GM20431 (cell line): ENCODE results near the gene WWC1.

Source experiments
- in situ Hi-C: fragments of 300-500 bp; cut with MseI, MboI; formaldehyde crosslinking; loops from one replicate; pipeline ENCODE4 v1.15.0; 2020; ENCODE audit warnings: low sequenced_read_pairs; ENCODE audit not compliant: unreplicated experiment

Gene WWC1

GRCh38 chr5:168382421-168382820, 91.0 kb downstream of the WWC1 start:
- in situ Hi-C loops: no loop called here

GRCh38 chr5:168390491-168390890, 99.0 kb downstream of the WWC1 start:
- in situ Hi-C loops: no loop called here

DNA sequence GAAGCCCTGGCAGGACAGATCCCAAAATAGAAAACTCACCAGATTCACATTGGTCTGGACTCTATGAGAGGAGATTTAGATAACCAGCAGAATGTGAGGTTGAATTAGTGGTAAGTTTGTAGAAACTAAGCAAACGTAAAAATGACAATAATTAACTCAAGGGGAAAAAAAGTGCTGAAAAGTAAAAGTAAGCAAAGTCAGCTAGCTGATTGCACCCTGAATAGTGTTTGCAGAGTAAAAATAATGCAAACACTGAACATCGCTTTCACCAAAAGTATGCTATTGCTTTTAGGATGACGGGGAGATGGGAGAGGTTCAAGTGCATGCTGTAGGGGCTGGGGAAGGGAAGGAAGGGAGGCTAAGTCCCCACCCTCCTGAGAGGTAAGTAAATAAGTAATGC, 102.3 kb downstream of the WWC1 start:
- in situ Hi-C loops: no loop called here

GRCh38 chr5:168400429-168401220, 109.2 kb downstream of the WWC1 start:
- in situ Hi-C loops: no loop called here

- in situ Hi-C loops: no loop called here
Observed at GRCh38 chr5:168401226-168401625, 109.8 kb downstream of the WWC1 start.

DNA sequence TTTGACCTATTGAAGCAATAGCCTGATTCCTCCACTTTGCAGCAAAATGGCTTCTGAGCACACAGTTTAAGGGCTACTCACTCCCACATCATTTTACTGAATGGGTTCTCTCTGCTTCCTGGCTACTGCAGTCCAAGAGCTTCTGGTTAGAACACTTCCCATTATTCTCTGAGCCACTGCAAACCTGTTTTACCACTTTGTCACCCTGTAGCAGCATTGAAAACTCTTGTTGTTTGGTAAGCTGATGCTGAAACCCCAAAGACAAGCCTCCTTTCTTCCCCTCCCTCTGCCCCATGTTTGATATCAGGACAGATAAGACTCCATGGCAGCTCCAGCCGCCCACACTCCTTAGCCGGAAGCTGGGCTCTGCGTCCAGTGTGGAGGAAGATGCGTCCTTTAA, 110.4 kb downstream of the WWC1 start:
- in situ Hi-C loops: no loop called here

DNA sequence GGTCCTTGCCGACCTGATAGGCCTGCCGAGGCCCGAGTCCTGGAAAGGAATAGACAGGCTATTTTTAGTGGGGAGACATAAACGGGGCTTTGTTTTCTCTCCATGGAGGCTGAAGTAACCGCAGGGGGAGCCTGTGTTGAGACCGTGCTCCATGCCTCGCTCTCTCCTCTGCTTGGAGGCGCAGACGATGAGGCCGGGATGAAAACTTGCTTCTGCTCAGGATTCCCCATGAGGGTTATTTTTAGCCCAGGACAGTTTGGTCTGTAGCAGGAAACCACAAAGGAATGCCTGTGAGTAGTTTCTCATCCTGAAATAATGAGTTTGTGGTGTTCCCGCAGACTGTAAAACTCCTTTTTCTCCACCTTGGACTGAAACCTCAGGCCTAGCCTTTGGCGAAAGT, 112.9 kb downstream of the WWC1 start:
- in situ Hi-C loops: no loop called here

- in situ Hi-C loops: no loop called here
Observed at GRCh38 chr5:168407211-168407610, 115.8 kb downstream of the WWC1 start.

DNA sequence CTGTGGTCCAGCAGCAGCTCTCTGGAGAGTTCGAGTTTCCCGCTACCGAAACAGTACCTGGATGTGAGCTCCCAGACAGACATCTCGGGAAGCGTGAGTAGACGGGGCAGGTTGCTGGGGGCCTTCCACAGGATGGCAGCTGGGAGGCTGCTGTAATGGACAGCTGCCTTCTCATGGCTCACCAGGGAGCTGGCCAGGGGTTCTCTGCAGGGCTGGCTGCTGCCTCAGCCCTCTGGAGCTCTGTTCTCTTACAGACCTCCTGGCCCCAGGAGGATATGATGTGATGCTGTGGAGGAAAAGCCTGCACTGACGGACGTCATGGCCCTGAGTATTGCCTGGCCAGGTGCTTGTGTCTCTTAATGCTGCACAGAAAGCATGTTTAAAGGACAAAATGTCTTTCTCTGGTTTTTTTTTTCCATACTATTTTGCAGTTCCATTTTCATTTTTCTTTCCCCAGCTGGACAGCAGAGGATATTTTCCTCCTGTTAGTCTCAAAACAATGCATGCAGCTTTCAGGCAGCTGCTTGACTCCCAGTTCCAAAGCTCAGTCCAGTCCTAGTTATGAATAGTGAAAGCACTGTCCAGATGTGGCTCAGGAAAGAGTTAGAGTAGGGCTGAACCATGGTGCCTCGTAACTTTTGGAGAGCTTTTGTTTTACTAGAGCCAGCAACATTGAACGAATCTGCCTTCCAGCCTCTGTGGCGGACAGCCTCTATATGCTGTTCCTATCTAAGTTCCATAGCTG, 117.3 kb downstream of the WWC1 start:
- in situ Hi-C loops: no loop called here

DNA sequence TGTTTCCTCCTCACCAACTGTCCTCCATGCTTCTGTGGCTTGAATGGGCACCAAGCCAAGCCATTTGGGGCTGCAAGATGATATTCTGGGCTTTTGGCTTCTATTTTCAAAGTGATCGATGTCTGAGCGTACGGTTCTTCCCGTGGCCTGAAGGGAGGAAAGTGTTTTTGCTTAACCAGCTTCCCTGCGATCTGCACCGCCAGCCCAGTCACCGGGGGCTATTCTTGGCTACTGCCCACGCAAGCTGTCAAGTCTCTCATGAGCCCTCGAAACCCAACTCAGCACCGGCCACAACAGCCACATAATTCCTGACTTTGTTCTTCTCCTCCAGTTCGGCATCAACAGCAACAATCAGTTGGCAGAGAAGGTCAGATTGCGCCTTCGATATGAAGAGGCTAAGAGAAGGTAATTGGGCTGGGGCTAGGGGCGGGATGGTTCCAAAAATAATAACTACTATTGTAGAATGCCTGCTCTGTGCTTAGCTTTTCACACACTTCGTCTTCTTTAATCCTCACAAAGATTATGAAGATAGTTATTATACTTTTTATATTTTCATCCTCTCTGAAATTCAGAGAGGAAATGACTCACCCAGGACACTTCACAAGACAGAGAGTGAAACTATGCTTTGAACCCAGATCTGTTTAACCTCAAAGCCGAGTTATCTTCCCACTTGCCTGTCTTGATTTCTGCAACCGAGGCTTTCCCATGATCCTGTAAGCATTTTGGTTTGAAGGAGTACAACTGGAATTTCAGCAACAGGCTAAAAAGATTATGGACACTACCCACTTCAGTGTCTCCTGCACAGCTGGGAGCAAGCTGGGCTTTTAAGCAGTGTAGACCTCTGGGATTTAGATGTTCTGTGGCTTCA, 118.4 kb downstream of the WWC1 start:
- in situ Hi-C loops: no loop called here

- in situ Hi-C loops: no loop called here
Observed at GRCh38 chr5:168411871-168412270, 120.4 kb downstream of the WWC1 start.

GRCh38 chr5:168413062-168413461, 121.6 kb downstream of the WWC1 start:
- in situ Hi-C loops: no loop called here

DNA sequence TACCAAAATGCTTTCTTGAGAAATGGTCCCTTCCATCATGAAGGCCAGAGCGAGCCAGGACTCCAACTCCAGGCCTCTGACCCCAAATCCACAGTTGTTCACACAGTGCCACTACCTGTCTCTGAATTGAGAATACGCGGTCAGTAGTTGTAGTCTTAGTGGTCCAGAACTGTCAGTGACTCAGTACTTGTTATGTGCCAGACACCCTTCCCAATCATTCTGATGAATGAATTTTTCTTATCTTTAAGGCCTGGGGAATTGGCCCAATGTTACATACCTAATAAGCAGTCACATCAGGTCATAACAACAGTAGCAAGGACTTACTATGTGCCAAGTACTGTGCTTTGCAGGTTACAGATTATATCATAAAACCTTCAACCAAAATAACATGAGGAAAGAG, 122.2 kb downstream of the WWC1 start:
- in situ Hi-C loops: no loop called here

DNA sequence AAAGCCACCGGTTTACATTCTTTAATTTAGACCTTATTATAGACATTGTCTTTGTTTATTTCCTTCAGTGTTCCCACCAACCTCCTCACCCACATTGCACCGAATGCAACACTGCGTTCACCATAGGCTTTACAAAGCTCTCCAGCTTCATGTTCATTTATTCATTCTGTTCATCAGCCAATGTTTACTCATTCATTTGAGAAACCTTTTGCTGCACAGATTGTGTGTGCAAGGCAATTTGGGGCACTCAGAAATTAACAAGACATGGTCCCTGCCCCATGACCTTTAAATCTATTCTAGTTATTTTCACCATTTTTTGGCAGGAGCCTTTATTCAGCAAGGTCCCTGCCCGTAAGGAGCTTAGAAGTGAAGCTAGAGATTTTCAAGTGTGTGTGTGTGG, 124.0 kb downstream of the WWC1 start:
- in situ Hi-C loops: no loop called here

DNA sequence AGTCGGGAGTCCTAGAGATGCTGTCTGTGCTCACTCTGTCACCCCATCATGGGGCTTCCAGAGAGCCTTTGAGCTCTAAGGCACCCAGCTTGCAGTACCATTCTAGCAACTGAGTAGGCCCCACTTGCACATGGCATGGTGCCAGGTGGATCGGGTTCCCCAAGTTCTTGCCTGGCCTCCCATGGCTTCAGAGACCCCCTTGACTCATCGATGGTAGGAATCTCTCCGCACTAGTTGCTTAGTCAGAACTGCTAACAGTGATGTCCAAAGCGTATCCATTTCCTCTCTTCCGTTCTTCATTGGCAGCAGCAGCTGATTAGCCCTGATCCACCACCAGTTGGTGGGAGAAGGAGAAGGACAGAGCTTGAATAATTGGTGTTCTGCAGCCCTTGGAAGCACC, 124.5 kb downstream of the WWC1 start:
- in situ Hi-C loops: no loop called here

DNA sequence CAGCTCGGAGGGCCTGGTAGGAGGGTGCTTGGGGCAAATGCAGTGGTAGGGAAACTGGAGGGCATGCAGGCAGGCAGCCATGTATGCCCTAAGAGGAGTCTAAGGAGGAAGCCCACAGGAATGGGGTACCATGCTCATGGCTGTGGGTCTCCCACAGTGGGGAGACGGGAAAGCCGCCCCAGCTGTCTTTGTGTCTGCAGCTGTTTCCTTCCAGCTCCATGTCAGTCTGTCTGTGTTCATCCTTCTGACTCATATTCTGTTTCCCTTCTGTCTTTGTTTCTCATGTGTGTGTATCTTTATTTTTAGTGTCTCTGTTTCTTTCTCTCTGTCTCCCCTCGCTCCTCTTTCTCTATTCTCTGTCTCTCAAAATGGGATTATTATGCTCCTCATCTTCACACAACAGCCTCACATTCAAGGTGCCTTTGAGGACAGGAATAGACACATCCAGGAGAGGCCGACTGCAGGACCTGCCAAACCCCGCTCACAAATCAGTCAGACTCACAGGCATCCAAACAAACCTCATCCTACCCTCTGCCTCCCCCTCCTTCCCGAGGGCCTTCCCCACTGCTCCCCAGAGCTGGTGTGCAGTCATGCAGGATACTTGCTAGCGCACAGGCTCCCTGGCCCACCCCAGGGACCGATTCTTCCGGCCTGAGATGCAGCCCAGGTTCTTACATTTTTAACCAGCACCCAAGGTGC, 126.4 kb downstream of the WWC1 start:
- in situ Hi-C loops: no loop called here

DNA sequence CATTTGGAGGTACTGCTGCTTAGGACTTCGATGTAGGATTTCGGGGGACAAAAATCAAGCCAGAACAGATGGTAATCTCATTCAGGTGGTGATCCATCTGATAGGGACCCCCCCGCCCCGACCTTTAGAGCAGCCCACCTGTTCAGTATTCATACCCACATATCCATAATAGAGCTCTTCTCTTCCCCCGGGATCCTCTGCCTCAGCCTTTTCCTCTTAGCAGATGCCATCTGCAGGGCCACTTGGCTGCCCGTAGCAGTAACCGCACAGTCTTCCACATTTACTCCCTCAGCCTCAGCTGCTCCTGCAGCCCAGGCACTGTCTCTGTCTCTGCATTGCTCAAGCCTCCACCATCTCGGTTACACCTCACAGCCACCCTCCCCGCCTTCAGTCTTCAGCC, 129.0 kb downstream of the WWC1 start:
- in situ Hi-C loops: no loop called here

DNA sequence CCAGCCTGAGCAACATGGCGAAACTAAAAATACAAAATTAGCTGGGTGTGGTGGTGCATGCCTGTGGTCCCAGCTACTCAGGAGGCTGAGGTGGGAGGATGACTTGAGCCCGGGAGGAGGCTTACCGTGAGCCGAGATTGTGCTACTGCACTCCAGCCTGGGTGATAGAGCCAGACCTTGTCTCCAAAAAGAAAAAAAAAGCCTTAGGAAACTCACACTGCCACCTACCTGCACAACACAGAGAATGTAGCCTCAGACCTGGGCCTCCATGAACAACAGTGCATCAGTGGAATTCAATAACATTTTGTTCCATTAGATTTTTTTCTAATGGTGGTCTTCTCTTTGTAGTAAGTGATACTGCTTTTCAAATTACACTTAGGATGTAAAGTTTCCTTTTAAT, 131.0 kb downstream of the WWC1 start:
- in situ Hi-C loops: no loop called here

- in situ Hi-C loops: no loop called here
Observed at GRCh38 chr5:168423478-168423877, 132.0 kb downstream of the WWC1 start.

DNA sequence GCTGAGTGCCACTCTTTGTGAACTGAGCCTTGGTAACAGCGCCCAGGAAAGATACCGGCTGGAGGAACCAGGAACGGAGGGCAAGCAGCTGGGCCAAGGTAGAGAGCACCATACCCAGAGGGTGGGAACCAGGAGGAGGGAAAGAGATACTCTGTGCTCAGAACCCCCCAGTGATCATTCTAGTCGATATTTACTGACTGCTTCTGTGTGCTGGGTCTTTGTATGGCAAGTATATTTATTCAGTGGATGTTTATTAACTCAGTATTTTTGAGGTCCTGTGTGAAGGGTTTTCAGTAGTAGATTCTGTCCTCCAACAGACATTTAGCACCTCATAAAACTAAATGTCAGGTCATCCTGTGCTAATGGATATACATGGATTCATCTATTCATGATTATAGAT, 132.5 kb downstream of the WWC1 start:
- in situ Hi-C loops: no loop called here
